ENCODE data around the gene ZC3H8.

ZC3H8 gene

GRCh38 chr2:112165296-112165695 lies 89.5 kb downstream of the ZC3H8 start:
- DNase-seq (ENCODE audit: low read depth in 4 of 4, low spot score in 1 of 4) = no peak

GRCh38 chr2:112164876-112165275 lies 90.0 kb downstream of the ZC3H8 start:
- DNase-seq (ENCODE audit: low read depth in 4 of 4, low spot score in 1 of 4) = no peak

- DNase-seq (ENCODE audit: low read depth in 4 of 4, low spot score in 1 of 4) = no peak
Observed at GRCh38 chr2:112163541-112163981, 91.3 kb downstream of the ZC3H8 start.

GRCh38 chr2:112162956-112163355 lies 91.9 kb downstream of the ZC3H8 start:
- DNase-seq (ENCODE audit: low read depth in 4 of 4, low spot score in 1 of 4) = no peak

- no peak for DNase-seq (ENCODE audit: low read depth in 4 of 4, low spot score in 1 of 4)
Observed at GRCh38 chr2:112162341-112162740, 92.5 kb downstream of the ZC3H8 start.
